ENCODE measurements around the gene SINHCAF. TPM values are rescaled to one million over a fixed set of nuclear protein-coding genes. Genes with fewer than 3 reads are reported as not detected.

SINHCAF gene
- total RNA-seq, 1 donor from 2014 or later: 93.2 TPM

DNA sequence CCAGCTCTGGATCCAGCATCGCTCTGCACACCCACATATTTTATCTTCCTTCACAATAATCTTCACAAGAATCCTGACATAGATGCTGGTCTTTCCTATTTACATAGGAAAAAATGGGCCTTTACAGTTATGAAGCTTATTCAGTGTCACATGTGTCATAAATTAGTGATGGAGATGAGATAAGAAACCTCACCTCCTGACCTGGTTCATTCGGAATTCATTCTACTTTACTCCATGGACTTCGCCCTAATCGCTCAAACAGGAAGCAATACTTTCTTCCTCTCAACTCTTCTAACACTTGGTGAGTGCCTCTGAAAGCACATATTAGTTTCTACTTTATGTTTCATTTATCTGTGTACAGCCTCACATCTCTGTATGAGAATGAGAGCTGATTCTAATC, 12.0 kb upstream of the SINHCAF start:
- no peak for DNase-seq (ENCODE audit: extremely low read depth, low read depth, low spot score)

DNA sequence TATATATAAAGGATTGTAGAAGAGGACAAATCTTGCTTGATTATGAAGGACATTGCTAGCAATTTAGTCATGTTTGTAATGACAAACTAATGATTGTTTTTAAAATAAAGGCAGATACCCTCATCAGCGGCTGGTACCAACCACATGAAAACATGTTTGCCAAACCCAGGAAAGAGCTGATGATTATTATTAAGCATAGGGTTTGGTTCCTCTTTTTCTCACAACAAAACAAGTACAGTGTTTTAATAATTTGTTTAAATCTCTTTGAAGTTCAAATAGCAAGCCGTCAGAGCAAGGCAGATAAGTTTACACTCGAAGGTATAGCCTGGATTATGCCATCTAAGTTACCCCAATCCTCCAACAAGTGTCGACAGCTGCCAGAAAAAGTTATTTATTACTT, 5.3 kb upstream of the SINHCAF start:
- no peak for DNase-seq (ENCODE audit: extremely low read depth, low read depth, low spot score)

DNA sequence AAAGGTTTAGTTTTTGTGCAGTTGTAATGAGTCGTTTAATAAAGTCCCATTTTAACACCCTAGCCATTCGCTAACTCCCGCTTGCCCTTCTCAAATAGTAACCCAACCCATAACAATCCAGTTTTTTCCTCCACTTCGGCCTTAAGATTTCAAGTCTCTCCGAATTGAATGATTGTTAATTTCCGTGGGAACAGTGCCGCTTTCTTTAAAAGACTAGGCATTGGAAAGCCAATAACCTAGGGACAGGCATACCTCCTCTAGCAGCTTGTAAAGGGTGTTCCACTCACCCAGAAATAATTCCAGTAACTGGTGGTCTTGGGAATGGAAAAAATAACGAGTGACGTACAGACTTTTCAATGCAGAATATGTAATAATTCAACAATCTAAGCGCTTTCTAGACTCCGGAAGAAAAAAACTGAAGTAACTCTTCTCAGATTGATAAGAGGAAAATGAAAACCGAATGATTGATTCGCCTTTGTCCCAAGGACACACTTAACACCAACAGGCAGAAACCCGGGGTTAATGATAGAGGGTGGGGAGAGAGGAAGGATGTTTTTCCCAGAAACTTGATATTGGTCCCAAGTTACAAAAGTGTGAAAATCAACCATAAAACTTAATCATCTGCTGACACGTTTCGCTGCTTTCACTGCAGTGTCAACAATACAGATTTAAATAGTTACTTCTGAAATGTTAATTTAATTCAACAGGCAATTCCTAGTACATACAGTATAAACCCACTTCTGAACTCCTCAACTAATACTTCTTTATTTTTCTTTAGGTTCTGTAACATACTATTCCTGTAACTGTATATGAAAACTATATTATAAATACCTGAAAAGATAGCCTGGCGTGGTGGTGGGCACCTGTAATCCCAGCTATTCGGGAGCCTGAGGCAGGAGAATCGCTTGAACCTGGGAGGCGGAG, 1.0 kb upstream of the SINHCAF start:
- no peak for DNase-seq (ENCODE audit: extremely low read depth, low read depth, low spot score)

DNA sequence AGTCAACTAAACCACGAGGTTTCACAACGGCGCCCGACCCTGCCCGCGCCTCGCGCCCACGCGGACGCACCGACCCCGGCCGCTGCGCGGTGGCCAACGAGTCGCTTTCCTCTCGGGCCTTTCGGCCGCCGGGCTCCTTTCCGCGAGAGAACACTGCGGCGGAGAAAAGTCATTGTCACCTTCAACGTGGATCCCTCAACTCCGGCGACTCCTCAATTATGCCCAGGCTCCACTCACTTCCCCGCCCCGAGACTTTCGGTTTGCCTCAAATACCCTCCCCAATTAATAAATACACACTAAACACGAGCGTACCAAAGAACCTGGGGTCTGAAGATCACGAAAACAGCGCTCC, 450 bp downstream of the SINHCAF start:
- DNase-seq (ENCODE audit: extremely low read depth, low read depth, low spot score): no peak

DNA sequence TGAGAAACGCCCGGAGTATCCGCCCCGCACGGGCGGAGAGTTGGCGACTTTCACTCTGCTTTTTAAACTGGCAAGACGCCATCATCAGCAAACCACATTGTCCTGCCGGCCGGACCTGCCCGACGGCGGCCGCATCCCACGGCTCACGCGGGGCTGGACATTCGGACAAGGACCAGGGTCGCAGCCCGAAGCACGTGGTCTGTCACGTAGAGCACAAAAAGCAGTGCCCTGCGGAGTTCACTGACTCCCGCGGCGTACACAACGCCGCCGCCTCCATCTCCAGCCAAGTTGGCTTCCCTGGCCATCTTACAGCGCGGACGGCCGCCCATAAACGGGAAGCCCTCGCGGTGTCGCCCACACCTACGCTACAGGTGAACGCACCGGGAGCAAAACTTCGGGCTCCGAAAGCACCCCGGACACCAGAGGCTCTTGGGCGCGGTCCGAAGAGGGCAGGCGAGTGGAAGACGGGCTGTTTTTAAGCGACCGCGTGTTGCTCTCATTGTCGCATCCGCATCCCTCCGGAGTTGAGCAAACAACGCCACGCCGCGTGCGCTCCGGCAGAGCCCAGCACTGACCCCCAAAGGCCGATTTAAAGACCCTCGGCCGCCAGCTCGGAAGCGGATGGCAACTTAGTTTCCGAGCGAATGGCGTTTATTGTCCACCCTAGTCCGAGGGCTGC, 966 bp downstream of the SINHCAF start:
- DNase-seq (ENCODE audit: extremely low read depth, low read depth, low spot score): no peak

DNA sequence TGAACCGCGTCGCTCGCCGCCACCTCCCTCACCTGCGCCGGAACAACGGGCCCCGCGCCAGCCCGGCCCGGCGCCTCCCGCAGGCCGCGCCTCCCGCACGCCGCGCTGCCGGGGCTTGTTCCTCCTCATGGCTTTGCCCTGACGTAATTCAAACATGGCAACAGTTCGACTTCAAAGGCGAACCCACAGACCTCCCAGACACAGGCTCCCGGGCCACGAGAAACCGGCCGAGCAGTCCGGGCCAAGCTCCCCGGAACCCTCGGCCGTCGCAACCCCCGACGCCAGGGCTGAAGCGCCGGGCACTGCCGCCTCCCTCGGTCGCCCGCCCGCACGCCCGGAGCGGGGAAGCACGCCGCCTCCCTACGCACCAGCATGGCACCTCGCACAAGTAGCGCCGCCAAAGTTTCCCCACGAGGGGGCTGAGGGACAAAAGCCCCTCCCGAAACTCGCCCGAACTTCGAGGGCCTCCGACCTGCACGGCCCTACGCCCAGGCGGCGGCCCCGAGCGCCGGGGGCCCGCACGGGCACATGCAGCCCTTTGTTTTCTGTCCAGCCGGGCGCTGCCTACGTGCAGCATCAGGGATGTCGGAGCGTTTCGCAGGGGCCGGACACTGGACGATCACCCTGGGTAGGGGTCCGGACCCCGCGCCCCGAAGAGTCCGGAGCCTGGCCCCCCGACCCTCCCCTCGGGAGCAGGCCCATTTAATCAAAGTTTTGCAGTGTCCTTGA, 1.7 kb downstream of the SINHCAF start:
- DNase-seq (ENCODE audit: extremely low read depth, low read depth, low spot score): no peak

DNA sequence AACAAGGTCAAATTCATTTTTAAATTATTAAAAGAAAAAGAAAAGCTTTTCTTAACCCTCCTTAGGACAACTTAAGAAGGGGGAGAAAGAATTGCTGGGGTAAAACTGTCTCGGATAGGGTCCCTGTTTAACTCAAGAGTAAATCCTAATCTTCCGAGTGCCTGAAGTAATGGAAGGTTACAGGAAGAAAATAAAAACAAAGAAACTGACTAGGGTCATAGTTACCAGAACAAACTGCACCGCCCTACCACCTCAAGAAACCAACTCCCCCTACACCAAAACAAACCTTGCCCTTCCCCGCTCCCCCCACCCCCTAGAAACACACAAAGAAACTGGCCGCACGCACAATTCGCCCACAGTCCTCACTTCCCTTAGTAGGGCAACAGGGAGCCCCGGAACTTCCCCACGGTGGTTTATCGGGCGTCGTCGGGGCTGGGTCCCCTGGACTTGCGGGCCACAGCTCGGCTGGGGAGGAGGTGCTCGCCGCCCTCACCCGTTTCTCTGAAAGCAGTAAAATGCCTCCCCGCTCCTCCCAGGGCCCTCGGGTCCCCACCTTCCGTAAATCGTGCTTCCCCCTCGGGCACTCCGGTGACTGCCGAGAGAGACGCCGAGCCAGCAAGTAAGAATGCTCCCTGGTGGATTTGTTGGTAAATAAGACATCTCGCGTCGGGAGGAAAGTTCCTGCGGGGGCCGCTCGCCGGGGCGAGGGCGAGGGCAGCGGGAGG, 2.4 kb downstream of the SINHCAF start:
- DNase-seq (ENCODE audit: extremely low read depth, low read depth, low spot score): no peak

DNA sequence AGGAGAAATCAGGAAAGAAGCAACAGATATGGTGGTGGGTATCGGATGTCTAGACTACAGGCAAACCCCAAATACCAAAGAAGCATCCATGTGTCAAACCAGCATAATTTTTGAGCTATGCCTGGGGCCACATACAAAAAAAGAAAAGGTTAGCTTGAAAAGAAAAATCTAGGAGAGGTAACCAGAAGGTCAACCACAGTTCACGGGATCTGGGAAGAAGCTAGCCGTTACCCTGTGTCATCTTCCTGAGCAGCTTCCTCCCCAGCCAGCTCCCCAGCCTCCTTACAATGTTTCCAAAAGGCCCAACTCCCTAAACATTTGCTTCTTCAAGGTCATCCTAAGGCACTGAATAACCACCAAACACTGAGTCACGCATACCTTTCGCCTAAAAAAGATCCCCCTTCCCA, 3.1 kb downstream of the SINHCAF start:
- no peak for DNase-seq (ENCODE audit: extremely low read depth, low read depth, low spot score)

DNA sequence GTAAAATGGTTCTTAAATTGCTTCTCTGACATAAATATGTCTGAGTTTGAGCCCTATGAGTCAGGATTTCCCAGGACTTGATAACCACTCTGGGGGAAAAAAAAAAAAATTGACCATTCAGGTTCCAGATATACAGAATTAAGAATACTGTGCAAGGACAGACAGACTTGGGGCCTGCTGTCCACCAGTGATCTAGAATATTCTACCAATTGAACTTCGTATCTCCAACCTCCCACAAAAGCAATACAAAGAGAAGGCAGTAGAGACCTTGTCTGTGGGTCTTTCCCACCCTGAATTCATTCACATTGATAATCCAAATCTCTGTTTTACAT, 4.1 kb downstream of the SINHCAF start:
- DNase-seq (ENCODE audit: extremely low read depth, low read depth, low spot score): no peak

DNA sequence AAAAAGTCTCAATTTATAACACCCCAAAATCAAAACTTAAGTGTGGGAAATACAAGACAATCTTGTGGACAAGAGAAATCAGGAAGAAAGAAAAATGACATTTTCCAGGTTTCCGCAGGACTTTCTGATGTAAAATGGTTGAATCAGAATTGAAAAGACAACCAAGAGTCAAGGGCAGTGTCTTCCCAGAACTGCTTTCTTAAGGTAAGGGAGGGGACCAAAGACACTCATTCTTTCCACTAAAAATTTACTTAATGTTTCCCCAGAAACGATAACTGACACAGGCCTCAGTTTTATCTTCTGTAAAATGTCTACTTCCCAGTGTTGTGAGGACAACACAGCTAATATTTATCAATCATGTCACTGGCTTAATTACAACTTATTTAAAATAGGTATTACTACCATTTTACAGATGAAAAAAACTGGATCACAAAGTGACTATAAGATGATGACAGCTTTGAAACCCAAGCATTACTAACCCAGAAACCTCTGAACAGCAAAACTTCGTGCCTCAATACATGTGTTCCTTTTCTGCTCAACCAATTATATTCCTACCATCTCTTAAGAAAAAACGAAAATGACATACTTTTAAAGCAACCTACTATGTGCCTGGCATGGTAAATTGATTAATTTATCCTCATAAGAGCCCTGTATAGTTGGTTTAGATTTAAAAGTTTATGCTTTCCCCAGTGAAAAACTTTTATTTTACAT, 4.6 kb downstream of the SINHCAF start:
- DNase-seq (ENCODE audit: extremely low read depth, low read depth, low spot score): no peak

DNA sequence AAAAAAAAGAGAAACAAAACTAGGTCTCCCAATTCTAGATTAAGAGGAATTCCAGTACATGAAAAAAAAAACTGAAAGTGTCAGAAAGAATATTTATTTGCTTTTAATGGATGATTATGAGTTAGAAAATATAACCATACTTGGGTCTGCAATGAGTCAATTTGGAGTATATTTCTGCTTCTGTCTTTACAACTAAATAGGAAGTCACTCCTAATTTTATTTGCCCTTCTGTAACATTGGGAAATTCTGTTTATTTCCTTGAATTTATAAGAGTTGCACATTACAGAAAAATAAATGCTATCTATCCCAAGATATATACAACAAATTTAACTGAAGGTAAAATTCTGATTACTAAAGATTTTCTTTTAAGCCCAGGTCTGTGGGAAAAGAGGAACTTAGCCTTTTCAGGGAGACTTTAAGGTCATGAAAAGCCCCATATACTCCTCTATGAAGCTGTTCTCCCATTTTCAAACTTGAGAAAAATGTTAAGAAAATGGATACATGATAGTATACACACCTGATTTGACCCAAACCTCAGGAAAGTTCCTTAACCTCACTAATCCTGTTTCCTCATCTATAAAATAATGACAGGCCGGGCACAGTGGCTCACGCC, 7.2 kb downstream of the SINHCAF start:
- no peak for DNase-seq (ENCODE audit: extremely low read depth, low read depth, low spot score)

DNA sequence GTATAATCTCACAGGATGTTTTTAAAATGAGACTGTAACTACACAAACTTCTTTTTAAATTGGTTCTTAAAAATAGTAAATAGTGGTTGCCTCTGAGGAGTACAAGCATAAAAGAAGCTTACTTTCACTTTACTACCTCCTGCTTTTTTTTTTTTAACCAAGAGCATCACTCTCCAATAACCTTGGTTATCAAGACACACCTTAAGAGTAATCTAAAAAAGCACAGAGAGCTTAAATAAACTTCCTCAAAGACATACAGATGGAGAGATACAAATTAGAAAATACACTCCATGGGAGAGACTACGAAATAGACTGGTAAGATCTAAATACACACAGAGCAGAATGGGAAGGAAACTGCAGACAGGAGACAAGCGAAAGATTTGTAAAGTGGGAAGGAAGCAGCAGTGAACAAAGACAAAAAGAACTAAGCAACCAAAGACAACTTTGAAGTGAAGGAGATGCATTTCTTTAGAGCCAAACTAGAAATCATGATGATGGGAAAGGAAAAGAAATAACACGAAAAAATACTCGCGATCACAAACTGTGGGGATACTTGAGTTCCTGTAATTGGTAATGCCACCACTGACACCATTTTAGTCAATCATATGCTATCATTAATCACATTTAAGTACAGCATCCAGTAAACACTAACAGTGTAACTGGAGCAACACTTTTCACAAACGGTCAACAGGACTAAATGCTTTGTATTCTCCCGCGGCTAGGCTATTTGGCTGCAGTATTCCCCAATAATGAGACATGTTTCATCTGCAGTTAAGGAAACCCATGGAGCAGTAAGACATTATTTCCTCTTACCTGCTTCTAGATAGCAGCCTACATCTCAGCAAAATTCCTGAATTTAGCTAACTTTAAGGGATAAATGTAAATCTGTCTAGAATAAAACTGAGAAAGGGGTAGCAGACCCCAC, 8.2 kb downstream of the SINHCAF start:
- no peak for DNase-seq (ENCODE audit: extremely low read depth, low read depth, low spot score)

DNA sequence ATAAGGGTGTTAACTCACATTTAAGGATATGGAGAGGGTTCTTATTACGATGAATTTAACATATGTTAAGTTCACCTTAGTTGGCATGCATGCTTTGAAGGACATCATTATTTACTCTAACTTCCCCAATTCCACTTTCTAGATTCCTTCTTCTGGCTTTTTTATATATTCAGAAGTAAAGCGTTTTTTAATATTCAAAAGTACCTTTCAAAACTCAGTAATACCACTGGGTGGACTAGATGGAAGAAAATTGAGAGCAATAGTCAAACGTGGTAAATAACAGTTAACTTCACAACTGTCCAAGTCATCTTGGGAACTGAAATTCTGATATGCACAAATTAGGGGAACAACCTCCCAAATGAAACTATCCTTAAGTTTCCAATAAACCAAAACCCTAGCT, 9.1 kb downstream of the SINHCAF start:
- DNase-seq (ENCODE audit: extremely low read depth, low read depth, low spot score): no peak

DNA sequence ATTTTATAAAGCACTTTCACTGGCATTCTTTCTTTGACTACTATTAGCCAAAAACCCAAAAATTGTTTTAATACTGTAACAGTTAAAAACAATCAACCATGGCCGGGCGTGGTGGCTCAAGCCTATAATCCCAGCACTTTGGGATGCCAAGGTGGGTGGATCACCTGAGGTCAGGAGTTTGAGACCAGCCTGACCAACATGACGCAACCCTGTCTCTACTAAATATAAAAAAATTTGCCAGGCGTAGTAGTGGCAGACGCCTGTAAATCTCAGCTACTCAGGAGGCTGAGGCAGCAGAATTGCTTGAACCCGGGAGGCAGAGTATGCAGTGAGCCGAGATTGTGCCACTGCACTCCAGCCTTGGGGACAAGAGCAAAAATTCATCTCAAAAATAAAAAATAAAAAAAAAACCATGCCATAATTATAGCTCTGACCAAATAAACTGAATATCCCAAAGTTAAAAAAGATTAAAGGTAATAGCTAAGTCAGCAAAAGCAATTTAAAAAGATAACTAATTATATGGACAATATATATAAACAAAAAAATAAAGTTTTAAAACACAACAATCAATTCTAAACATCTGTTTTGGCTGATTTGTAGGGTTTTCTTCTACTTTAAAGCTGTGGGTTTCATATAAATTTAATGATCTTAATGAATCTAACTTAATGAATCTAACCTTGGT, 10.0 kb downstream of the SINHCAF start:
- DNase-seq (ENCODE audit: extremely low read depth, low read depth, low spot score): no peak

DNA sequence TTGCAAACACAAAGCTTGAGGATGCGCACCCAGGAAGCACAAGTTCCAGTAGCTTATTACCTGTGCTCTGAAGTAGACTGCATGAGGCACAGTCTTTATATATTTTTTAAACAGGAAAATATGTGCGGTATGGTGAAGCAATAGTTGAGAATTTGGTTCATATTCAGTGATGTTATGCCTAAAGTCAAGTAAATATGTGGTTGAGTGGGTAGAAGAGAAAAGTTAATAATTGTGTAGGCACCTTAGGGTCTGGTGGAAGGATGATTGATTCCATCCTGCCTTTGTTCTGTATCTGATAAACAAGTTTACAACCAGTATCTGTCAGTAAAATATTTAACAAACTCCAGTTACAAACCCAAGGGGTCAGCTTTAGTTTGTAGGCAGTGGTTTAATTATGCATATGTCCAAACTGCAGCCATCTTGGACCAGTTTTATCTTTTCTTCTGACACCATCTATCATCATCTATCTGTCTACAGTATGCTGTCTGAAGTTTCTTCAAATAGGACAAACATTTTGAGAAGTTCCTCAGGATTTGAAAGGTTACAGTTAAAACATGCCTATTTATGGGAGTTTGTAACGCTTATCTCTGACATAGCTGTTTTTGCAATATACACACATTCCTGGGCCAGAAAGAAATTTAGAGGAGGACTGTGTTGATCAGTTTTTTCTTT, 10.8 kb downstream of the SINHCAF start:
- DNase-seq (ENCODE audit: extremely low read depth, low read depth, low spot score): no peak

DNA sequence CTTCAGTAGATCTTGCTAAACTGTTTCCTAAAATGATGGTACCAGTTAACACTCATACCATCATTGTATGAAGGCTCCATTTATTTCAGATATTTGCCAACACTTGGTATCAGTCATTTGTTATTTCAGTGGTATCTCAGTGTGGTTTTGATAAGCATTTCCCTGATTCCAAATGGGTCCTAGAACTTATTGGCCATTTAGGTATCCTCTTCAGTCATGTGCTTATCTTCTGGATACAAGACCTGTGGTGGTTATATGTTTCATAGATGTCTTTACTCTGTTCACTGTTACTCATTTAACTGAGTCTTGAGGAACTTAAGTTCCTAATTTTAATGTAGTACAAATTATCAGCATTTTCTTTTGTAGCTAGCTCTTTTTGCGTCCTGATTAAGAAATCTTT, 13.5 kb downstream of the SINHCAF start:
- no peak for DNase-seq (ENCODE audit: extremely low read depth, low read depth, low spot score)

DNA sequence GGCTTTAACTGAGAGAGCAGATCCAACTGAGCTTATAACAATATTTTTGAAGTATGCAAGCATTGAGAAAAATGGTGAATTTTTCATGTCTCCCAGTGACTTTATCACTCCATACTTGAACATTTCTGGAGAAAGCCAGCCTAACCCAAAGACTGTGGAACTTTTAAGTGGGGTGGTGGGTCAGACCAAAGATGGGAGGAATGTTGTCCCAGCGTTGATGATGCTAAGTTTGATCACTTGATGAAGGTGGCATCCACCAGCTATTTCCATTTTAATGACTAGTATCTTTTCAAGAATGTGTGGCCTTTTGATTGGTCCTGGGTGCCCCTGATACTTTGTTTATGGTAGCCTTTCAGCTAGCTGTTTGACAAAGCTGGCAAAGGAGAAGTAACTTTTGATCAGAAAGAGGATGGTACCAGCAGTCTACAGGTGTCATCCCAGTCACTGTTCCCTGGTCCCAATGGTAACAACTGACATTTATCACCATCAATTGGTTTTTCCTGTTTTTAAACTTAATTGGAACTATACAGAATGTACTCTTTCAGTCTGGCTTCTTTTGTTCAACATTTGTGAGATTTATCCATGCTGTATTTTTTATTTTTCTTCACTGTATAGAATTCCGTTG, 14.2 kb downstream of the SINHCAF start:
- DNase-seq (ENCODE audit: extremely low read depth, low read depth, low spot score): no peak
